HG03575 (cell line): ENCODE measurements around the gene HIBCH.
"Not testable (repeated sequence)": the region's sequence is repeated elsewhere in the genome, so short reads cannot be mapped to it uniquely, and the experiment has no call there.

ENCODE experiments used
- ATAC-seq: cut with Tn5 transposase; IDR thresholded peaks from one replicate; pipeline ENCODE4 v1.9.1; 2021; ENCODE audit not compliant: unreplicated experiment, insufficient number of reproducible peaks, low FRiP score; ENCODE audit errors: extremely low read depth

HIBCH gene

GRCh38 chr2:190318514-190318913 is 1.1 kb downstream of the HIBCH start:
- ATAC-seq, result no peak

GRCh38 chr2:190315273-190315672 is 4.4 kb downstream of the HIBCH start:
- no peak for ATAC-seq

GRCh38 chr2:190313880-190314279 is 5.7 kb downstream of the HIBCH start:
- ATAC-seq, result no peak

GRCh38 chr2:190312635-190313025 is 7.0 kb downstream of the HIBCH start:
- ATAC-seq, result not testable (repeated sequence)

- no peak for ATAC-seq
Observed at GRCh38 chr2:190311893-190312634, 7.6 kb downstream of the HIBCH start.

GRCh38 chr2:190308031-190308430 is 11.6 kb downstream of the HIBCH start:
- ATAC-seq, result no peak

GRCh38 chr2:190304404-190304803 is 15.2 kb downstream of the HIBCH start:
- no peak for ATAC-seq

- ATAC-seq, result no peak
Observed at GRCh38 chr2:190303647-190304046, 16.0 kb downstream of the HIBCH start.

- ATAC-seq, result no peak
Observed at GRCh38 chr2:190302052-190302451, 17.6 kb downstream of the HIBCH start.

GRCh38 chr2:190301032-190301431 is 18.6 kb downstream of the HIBCH start:
- no peak for ATAC-seq

GRCh38 chr2:190297880-190298279 is 21.7 kb downstream of the HIBCH start:
- not testable (repeated sequence) for ATAC-seq

GRCh38 chr2:190283783-190284182 is 35.8 kb downstream of the HIBCH start:
- ATAC-seq, result no peak

- no peak for ATAC-seq
Observed at GRCh38 chr2:190280565-190281350, 38.9 kb downstream of the HIBCH start.

GRCh38 chr2:190279256-190280134 is 40.1 kb downstream of the HIBCH start:
- ATAC-seq, result not testable (repeated sequence)

- ATAC-seq, result no peak
Observed at GRCh38 chr2:190277234-190278112, 42.2 kb downstream of the HIBCH start.

GRCh38 chr2:190272457-190272842 is 47.2 kb downstream of the HIBCH start:
- no peak for ATAC-seq

GRCh38 chr2:190271783-190272456 is 47.7 kb downstream of the HIBCH start:
- ATAC-seq, result no peak

GRCh38 chr2:190270298-190270697 is 49.3 kb downstream of the HIBCH start:
- ATAC-seq, result no peak
